Measurements from ENCODE around the gene WNT2.

DNA sequence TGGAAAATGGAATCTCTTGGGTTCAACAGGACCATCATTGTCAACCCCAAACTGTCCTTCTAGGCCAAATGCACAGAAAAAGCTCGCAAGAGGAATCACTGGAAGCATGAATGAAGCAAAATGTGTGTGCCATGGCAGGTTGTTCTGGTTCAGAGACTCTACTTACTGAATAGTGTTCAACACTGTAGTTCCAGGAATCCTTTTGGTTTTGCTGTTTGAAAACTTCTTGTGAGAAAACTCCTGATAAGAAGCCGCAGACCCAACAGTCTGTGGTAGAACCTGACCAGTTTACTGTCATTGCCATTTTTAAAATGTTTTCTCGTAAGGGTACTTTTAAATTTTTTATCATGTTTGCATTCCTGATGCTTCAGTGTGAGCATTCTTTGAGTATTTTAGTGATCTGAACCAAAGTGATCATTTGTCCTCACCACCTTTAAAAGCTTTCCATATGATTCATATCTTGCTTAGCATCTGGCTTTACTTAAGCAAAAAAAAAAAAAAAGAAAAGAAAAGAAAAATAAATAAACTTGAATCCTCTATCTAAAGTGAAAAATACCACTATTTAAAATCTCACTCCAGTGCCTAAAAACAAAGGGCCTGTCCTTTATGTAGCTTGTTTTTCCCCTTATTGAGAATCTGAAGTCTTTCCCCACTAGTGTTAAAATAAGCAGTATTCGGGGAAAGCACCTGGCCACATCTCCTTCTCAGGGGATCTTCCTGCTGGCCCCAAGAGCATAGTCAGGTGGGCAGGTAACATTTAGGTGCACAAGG, 92.4 kb downstream of the WNT2 start:
- peak; percentile 80; the same call in 1 of the 2 replicates for TF ChIP-seq FOXM1 (IDR thresholded peaks at IDR 0.05; ENCODE audit: low read depth, low read length)
- TF ChIP-seq, protein P1, sequence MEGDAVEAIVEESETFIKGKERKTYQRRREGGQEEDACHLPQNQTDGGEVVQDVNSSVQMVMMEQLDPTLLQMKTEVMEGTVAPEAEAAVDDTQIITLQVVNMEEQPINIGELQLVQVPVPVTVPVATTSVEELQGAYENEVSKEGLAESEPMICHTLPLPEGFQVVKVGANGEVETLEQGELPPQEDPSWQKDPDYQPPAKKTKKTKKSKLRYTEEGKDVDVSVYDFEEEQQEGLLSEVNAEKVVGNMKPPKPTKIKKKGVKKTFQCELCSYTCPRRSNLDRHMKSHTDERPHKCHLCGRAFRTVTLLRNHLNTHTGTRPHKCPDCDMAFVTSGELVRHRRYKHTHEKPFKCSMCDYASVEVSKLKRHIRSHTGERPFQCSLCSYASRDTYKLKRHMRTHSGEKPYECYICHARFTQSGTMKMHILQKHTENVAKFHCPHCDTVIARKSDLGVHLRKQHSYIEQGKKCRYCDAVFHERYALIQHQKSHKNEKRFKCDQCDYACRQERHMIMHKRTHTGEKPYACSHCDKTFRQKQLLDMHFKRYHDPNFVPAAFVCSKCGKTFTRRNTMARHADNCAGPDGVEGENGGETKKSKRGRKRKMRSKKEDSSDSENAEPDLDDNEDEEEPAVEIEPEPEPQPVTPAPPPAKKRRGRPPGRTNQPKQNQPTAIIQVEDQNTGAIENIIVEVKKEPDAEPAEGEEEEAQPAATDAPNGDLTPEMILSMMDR (IDR thresholded peaks at IDR 0.05 in 2 of 3, conservative IDR thresholded peaks at IDR 0.05 in 1 of 3; ENCODE audit: control insufficient read depth in 2 of 3, extremely low read depth in 1 of 3, insufficient read depth in 1 of 3, low read depth in 3 of 3, low read length in 3 of 3): no peak
- no peak for TF ChIP-seq ZNF274 (IDR thresholded peaks at IDR 0.05; ENCODE audit: insufficient read depth, insufficient read length)
- TF ChIP-seq POLR2A (IDR thresholded peaks at IDR 0.05; ENCODE audit: low read depth, low read length): no peak

Measured in GM12878 (cell line).